Mammary microvascular endothelial cell (primary cell): ENCODE measurements around the gene ROCK2. TPM values are rescaled to one million over a fixed set of nuclear protein-coding genes. Genes with fewer than 3 reads are reported as not detected.

ENCODE experiments used
- total RNA-seq: library from RNA; depleted of rRNA; stranded (reverse); fragments of >200 nt; gene quantifications from 2 replicates; pipeline ENCODE4 v1.2.3, GENCODE V29; 2015

Gene ROCK2
- total RNA-seq = 30.6 TPM in 2 replicates

GRCh38 chr2:11344342-11344955 is at the start of gene ROCK2:
ROCK2 (minus strand) TSS chr2:11344636; CDS start chr2:11344136, 500 bp downstream.

DNA sequence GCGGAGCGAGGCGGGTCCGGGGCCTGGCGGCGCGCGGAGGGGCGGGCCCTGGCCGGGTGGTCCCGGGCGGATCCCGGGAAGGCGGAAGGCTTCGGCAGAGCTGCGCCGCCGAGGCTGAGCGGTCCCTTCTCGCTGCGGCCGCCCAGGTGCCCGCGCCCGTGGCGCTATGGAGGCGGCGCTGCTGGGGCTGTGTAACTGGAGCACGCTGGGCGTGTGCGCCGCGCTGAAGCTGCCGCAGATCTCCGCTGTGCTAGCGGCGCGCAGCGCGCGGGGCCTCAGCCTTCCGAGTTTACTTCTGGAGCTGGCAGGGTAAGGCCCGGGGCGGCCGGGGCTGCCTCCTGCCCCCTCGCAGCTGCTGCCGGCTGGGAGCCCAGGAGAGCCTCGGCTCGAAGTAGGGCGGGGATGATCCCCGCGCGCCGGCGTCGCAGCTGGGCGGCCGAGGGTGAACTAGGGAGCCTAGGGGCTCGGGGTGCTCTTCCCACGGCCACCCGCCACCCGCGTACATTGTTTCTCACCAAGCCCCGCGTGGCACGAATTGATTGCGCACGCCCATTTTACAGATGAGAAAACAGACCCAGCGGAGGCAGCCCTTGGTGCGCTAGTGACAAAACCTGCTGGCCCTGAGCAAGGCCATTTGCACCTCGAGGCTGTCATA is 188.9 kb downstream of the ROCK2 start, which contains the start of gene SLC66A3:
Gene SLC66A3 (plus strand): TSS at position 87 of the 655 bp plus-strand sequence. CDS start 80 bp downstream, at position 167.

Other genes with a start within 250 kb of the ROCK2 start
- gene SLC66A3, start 189.2 kb downstream of the ROCK2 start, total RNA-seq = 25.0 and 30.0 TPM in 2 replicates
- gene E2F6, start 121.5 kb upstream of the ROCK2 start, total RNA-seq = 12.1 and 12.3 TPM in 2 replicates
- gene GREB1, start 189.4 kb upstream of the ROCK2 start, total RNA-seq = 0.13 and 0.34 TPM in 2 replicates